Activated B cell treated with CpG ODN at 0.5 μM for 24 hours (primary cell): ENCODE results near the gene ZMYND8. TPM values are rescaled to one million over a fixed set of nuclear protein-coding genes. Genes with fewer than 3 reads are reported as not detected.

Source experiments
- ATAC-seq: fragments of 200-7000 bp; cut with Tn5 transposase; one replicate; pipeline ENCODE4 v1.10.0; 2021; ENCODE audit warnings: low read depth, mild to moderate bottlenecking, moderate library complexity
- CTCF ChIA-PET: fragments of 350-600 bp; sonication (Branson Sonifier 250); formaldehyde crosslinking; loops from one replicate; lab custom pipeline; 2021; ENCODE audit warnings: antibody characterized with exemption; lab: Charles Lee
- POLR2A ChIA-PET: fragments of 350-600 bp; sonication (Branson Sonifier 250); formaldehyde crosslinking; loops from one replicate; lab custom pipeline; 2021; ENCODE audit warnings: antibody characterized with exemption; lab: Charles Lee
- DNase-seq: peaks from one replicate; pipeline ENCODE4 v3.0.0; 2022
- H3K27ac Mint-ChIP-seq: one replicate; pipeline ENCODE4 v1.8.0; 2020; ENCODE audit warnings: mixed read lengths
- H3K27me3 Mint-ChIP-seq: one replicate; pipeline ENCODE4 v1.8.0; 2021; ENCODE audit warnings: mixed read lengths
- H3K36me3 Mint-ChIP-seq: one replicate; pipeline ENCODE4 v1.8.0; 2021; ENCODE audit warnings: low read depth, mixed read lengths
- H3K4me1 Mint-ChIP-seq: one replicate; pipeline ENCODE4 v1.8.0; 2021; ENCODE audit warnings: mixed read lengths
- H3K4me3 Mint-ChIP-seq: one replicate; pipeline ENCODE4 v1.8.0; 2020; ENCODE audit warnings: mild to moderate bottlenecking, mixed read lengths
- H3K9me3 Mint-ChIP-seq: one replicate; pipeline ENCODE4 v1.8.0; 2020; ENCODE audit warnings: mixed read lengths
- CTCF ChIP-seq: fragments of 200-600 bp; IDR thresholded peaks from one replicate; pipeline ENCODE4 v1.8.0; 2022; ENCODE audit warnings: antibody characterized with exemption, mild to moderate bottlenecking
- intact Hi-C: fragments of 100-400 bp; cut with micrococcal nuclease; formaldehyde crosslinking; loops from one replicate; pipeline ENCODE4 v1.15.1; 2024
- total RNA-seq: library from RNA; stranded (reverse); gene quantifications from 2 replicates; pipeline ENCODE4 v1.2.3, GENCODE V29; 2022

ZMYND8 gene
- total RNA-seq, 1 donor from 2014 or later = 42.6 TPM

GRCh38 chr20:47314647-47315338 is 41.7 kb downstream of the ZMYND8 start:
- DNase-seq = no peak
- intact Hi-C loops = no loop called here
- no peak for TF ChIP-seq CTCF
- Mint-ChIP-seq H3K9me3 (no peaks in the 10 kb centered on the region), H3K4me3 (no peak overlapping the region), H3K27me3 (no peaks in the 10 kb centered on the region), H3K27ac (no peak overlapping the region), H3K4me1 (peaks cover 51% of the 10 kb centered on the region), H3K36me3 (peaks cover 27% of the 10 kb centered on the region)
- CTCF ChIA-PET = no interaction called here
- POLR2A ChIA-PET = no interaction called here
- ATAC-seq = no peak

- no peak for ATAC-seq
- intact Hi-C loops = no loop called here
- Mint-ChIP-seq H3K9me3 (no peaks in the 10 kb centered on the region), H3K27me3 (no peaks in the 10 kb centered on the region), H3K4me3 (no peak overlapping the region), H3K36me3 (peaks cover 38% of the 10 kb centered on the region), H3K27ac (no peak overlapping the region), H3K4me1 (peaks cover 26% of the 10 kb centered on the region)
- TF ChIP-seq CTCF = no peak
- POLR2A ChIA-PET = no interaction called here
- CTCF ChIA-PET = interaction anchor here (1.2 kb wide), 1 partner anchor 72 kb away, joined by 3 read pairs; no protein-coding TSS in a partner anchor
- no peak for DNase-seq
These were observed 44.4 kb downstream of the ZMYND8 start for GRCh38 chr20:47311967-47312681.

GRCh38 chr20:47311211-47311610 is 45.3 kb downstream of the ZMYND8 start:
- TF ChIP-seq CTCF = no peak
- no peak overlapping the region for H3K4me3 Mint-ChIP-seq
- no peak overlapping the region for H3K27ac Mint-ChIP-seq
- DNase-seq (no peak), ATAC-seq (no peak)
- H3K36me3 Mint-ChIP-seq = peaks cover 44% of the 10 kb centered on the region
- no peaks in the 10 kb centered on the region for H3K9me3 Mint-ChIP-seq
- intact Hi-C loops = no loop called here
- no peaks in the 10 kb centered on the region for H3K27me3 Mint-ChIP-seq
- ChIA-PET POLR2A (no interaction called here), CTCF (no interaction called here)
- peaks cover 16% of the 10 kb centered on the region for H3K4me1 Mint-ChIP-seq

- Mint-ChIP-seq H3K27ac (peak overlapping the region; percentile 5), H3K27me3 (no peaks in the 10 kb centered on the region), H3K4me1 (peaks cover 13% of the 10 kb centered on the region), H3K36me3 (peaks cover 48% of the 10 kb centered on the region), H3K4me3 (no peak overlapping the region), H3K9me3 (no peaks in the 10 kb centered on the region)
- no peak for TF ChIP-seq CTCF
- POLR2A ChIA-PET = no interaction called here
- CTCF ChIA-PET = no interaction called here
- ATAC-seq = no peak
- intact Hi-C loops = no loop called here
- no peak for DNase-seq
These were observed 45.8 kb downstream of the ZMYND8 start for GRCh38 chr20:47310729-47311128.

GRCh38 chr20:47309806-47310426 is 46.6 kb downstream of the ZMYND8 start:
- Mint-ChIP-seq H3K36me3 (peaks cover 53% of the 10 kb centered on the region), H3K27ac (no peak overlapping the region), H3K4me3 (no peak overlapping the region), H3K27me3 (no peaks in the 10 kb centered on the region), H3K9me3 (no peaks in the 10 kb centered on the region), H3K4me1 (peaks cover 11% of the 10 kb centered on the region)
- no peak for DNase-seq
- CTCF ChIA-PET = no interaction called here
- POLR2A ChIA-PET = no interaction called here
- intact Hi-C loops = no loop called here
- TF ChIP-seq CTCF = no peak
- ATAC-seq = no peak
